ENCODE results near the gene ALPK1.

- TF ChIP-seq CTCF (conservative IDR thresholded peaks at IDR 0.05; ENCODE audit: low read depth, low read length) (no peak), SMC3 (IDR thresholded peaks at IDR 0.05; ENCODE audit: low read depth, low read length) (no peak), POLR2A (IDR thresholded peaks at IDR 0.05; ENCODE audit: low read depth, low read length) (no peak), MAZ (IDR thresholded peaks at IDR 0.05; ENCODE audit: borderline replicate concordance, low read depth, low read length) (no peak), CEBPB (IDR thresholded peaks at IDR 0.05; ENCODE audit: low read depth, low read length) (no peak), RCOR1 (IDR thresholded peaks at IDR 0.05; ENCODE audit: insufficient replicate concordance, low read length) (no peak), ELK1 (IDR thresholded peaks at IDR 0.05; ENCODE audit: borderline replicate concordance, low read depth, low read length) (no peak), RAD21 (IDR thresholded peaks at IDR 0.05; ENCODE audit: low read length) (no peak), FOS (IDR thresholded peaks at IDR 0.05; ENCODE audit: low read depth, low read length) (no peak), MXI1 (IDR thresholded peaks at IDR 0.05; ENCODE audit: borderline replicate concordance, low read depth, low read length) (no peak)
These were observed 21.3 kb downstream of the ALPK1 start for GRCh38 chr4:112318239-112319142.
